IMR-90 (cell line): ENCODE data around the gene ZSCAN31.

Experiments used
- CEBPB ChIP-seq: IDR thresholded peaks from 2 replicates; pipeline ENCODE4 v1.6.1; 2012; ENCODE audit warnings: low read depth, low read length, improper control_type of control experiment
- MAFK ChIP-seq: IDR thresholded peaks from 2 replicates; pipeline ENCODE4 v1.6.1; 2012; ENCODE audit warnings: low read depth, low read length, improper control_type of control experiment
- POLR2A ChIP-seq: IDR thresholded peaks from 2 replicates; pipeline ENCODE4 v1.6.1; 2012; ENCODE audit warnings: mild to moderate bottlenecking, low read depth, low read length
- RAD21 ChIP-seq: IDR thresholded peaks from 2 replicates; pipeline ENCODE4 v1.6.1; 2012; ENCODE audit warnings: low read length, improper control_type of control experiment
- SMC3 ChIP-seq: fragments of 150-350 bp; IDR thresholded peaks from 2 replicates; pipeline ENCODE4 v1.6.1; 2016; ENCODE audit warnings: low read depth, mild to moderate bottlenecking, antibody characterized with exemption, low read length, moderate library complexity
- TF ChIP-seq, protein P1 (sequence below): conservative IDR thresholded peaks from 2 replicates; pipeline ENCODE4 v1.5.1; 2012; ENCODE audit warnings: mild to moderate bottlenecking, low read depth, low read length, improper control_type of control experiment
- TF ChIP-seq, protein P2 (sequence below): fragments of 150-350 bp; IDR thresholded peaks from 2 replicates; pipeline ENCODE4 v1.6.1; 2017; ENCODE audit warnings: mild to moderate bottlenecking, antibody characterized with exemption, low read length, low read depth
- TF ChIP-seq, protein P3 (sequence below): fragments of 150-350 bp; IDR thresholded peaks from 2 replicates; pipeline ENCODE4 v1.6.1; 2016; ENCODE audit warnings: low read depth, mild to moderate bottlenecking, low read length, moderate library complexity, borderline replicate concordance

DNA sequence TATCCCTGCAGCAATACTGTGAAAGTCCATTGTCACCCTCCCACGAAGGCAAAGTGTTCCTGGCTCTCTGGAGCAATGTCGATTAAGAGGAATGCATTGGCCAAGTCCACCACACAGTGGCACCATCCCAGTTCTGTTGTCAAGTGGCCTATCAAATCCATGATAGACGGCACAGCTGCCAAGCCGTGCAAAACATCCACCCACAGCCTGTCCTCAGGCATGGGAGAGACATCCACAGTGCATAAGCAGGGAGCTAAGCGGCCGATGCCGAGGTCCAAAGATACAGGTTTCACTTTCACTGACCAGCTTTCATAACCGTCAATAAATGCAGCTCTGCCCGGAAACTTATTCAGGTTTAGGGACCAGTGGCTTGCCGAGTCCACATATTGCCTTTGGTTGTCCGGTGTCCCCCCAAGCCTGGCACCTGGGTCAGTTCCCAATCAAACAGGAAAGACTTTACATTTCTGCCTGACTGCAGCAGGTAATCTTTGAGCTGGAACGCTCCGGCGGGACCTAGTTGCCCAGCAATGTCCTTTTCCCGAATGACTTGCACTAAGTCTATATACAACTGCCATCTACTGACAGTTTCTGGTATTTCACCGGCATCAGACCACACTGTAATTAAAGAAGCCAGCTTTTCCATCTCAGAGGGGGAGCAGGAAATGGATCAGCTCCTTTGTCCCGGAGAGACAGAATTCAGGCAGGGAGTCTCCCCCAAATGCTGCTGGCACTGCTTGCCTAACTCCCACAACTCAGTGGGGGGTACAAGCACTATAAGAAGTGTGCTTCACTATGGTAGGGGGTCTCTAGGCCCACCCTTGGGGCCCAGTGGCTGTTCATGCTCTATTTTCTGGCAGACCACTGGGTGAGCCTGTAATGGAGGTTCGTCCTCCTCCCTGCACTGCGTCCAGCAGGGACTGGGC, 20.1 kb upstream of the ZSCAN31 start:
- TF ChIP-seq, protein P1, sequence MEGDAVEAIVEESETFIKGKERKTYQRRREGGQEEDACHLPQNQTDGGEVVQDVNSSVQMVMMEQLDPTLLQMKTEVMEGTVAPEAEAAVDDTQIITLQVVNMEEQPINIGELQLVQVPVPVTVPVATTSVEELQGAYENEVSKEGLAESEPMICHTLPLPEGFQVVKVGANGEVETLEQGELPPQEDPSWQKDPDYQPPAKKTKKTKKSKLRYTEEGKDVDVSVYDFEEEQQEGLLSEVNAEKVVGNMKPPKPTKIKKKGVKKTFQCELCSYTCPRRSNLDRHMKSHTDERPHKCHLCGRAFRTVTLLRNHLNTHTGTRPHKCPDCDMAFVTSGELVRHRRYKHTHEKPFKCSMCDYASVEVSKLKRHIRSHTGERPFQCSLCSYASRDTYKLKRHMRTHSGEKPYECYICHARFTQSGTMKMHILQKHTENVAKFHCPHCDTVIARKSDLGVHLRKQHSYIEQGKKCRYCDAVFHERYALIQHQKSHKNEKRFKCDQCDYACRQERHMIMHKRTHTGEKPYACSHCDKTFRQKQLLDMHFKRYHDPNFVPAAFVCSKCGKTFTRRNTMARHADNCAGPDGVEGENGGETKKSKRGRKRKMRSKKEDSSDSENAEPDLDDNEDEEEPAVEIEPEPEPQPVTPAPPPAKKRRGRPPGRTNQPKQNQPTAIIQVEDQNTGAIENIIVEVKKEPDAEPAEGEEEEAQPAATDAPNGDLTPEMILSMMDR = peak; percentile 81
- no peak for TF ChIP-seq POLR2A
- no peak for TF ChIP-seq MAFK
- TF ChIP-seq, protein P2, sequence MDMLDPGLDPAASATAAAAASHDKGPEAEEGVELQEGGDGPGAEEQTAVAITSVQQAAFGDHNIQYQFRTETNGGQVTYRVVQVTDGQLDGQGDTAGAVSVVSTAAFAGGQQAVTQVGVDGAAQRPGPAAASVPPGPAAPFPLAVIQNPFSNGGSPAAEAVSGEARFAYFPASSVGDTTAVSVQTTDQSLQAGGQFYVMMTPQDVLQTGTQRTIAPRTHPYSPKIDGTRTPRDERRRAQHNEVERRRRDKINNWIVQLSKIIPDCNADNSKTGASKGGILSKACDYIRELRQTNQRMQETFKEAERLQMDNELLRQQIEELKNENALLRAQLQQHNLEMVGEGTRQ = no peak
- TF ChIP-seq CEBPB = no peak
- TF ChIP-seq, protein P3, sequence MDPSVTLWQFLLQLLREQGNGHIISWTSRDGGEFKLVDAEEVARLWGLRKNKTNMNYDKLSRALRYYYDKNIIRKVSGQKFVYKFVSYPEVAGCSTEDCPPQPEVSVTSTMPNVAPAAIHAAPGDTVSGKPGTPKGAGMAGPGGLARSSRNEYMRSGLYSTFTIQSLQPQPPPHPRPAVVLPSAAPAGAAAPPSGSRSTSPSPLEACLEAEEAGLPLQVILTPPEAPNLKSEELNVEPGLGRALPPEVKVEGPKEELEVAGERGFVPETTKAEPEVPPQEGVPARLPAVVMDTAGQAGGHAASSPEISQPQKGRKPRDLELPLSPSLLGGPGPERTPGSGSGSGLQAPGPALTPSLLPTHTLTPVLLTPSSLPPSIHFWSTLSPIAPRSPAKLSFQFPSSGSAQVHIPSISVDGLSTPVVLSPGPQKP = no peak
- TF ChIP-seq RAD21 = peak; percentile 82
- TF ChIP-seq SMC3 = peak; percentile 66
